Prostate gland (tissue), 2 donors: Measurements from ENCODE around the gene KANSL1. TPM values are rescaled to one million over a fixed set of nuclear protein-coding genes. Genes with fewer than 3 reads are reported as not detected.

Source experiments
- DNase-seq: peaks from one replicate; pipeline ENCODE4 v3.0.0-alpha.2; 2019; ENCODE audit warnings: low spot score
- H3K27ac ChIP-seq, 2 donors: fragments of 200-600 bp; sonication (generic); 2 replicates each; pipeline ENCODE4 v1.5.1; 2017 to 2019
- H3K27me3 ChIP-seq: fragments of 200-600 bp; sonication (generic); replicated peaks from 2 replicates; pipeline ENCODE4 v1.5.1; 2019; ENCODE audit not compliant: insufficient read depth
- H3K36me3 ChIP-seq, 2 donors: fragments of 200-600 bp; sonication (generic); 1 replicate in 1 of 2; 2 replicates in 1 of 2; pipeline versions ENCODE4 v1.5.1 to v1.8.1; 2017 to 2019
- H3K4me1 ChIP-seq: fragments of 200-600 bp; sonication (generic); replicated peaks from 2 replicates; pipeline ENCODE4 v1.5.1; 2019
- H3K4me3 ChIP-seq, 2 donors: fragments of 200-600 bp; sonication (generic); 2 replicates each; pipeline ENCODE4 v1.5.1; 2017 to 2019
- H3K9me3 ChIP-seq: fragments of 200-600 bp; sonication (generic); 2 replicates; pipeline ENCODE4 v1.5.1; 2017
- CTCF ChIP-seq, 4 experiments: fragments of 200-600 bp in 2 of 4; fragments of 450-650 bp in 2 of 4; sonication (generic) in 2 of 4; IDR thresholded peaks; 1 replicate in 3 of 4; 2 replicates in 1 of 4; pipeline ENCODE4 v1.5.1; 2016 to 2019; ENCODE audit warnings: antibody characterized with exemption in 4 of 4, mild to moderate bottlenecking in 2 of 4, moderate library complexity in 2 of 4
- POLR2A ChIP-seq: fragments of 450-650 bp; IDR thresholded peaks from one replicate; pipeline ENCODE4 v1.6.1; 2016; ENCODE audit warnings: antibody characterized with exemption, mild to moderate bottlenecking
- POLR2AphosphoS5 ChIP-seq: sonication (generic); formaldehyde crosslinking; IDR thresholded peaks from one replicate; pipeline ENCODE4 v1.6.1; 2017; ENCODE audit warnings: antibody characterized with exemption
- WGBS: methylation state at CpG from one replicate; pipeline ENCODE4 v1.1.5; 2018; 5-methylcytosine and 5-hydroxymethylcytosine counted together
- intact Hi-C: fragments of 100-400 bp; cut with DNase I; formaldehyde crosslinking; loops from one replicate; pipeline ENCODE4 v1.14.2; 2022
- total RNA-seq, 2 donors: library from RNA; depleted of rRNA; stranded (reverse); fragments of >200 nt; gene quantifications; one replicate each; pipeline ENCODE4 v1.1.0, GENCODE V29; 2016

The KANSL1 gene
- total RNA-seq, 2 donors from 2014 or later: 60.4 to 109 TPM

- intact Hi-C loops: loop anchor here (2.0 kb wide), 1 partner anchor 209 kb away; no protein-coding TSS in a partner anchor
Observed at GRCh38 chr17:46003907-46004748, 189.1 kb downstream of the KANSL1 start.

GRCh38 chr17:46002973-46003316 lies 190.3 kb downstream of the KANSL1 start:
- no peak for TF ChIP-seq POLR2A
- TF ChIP-seq CTCF (IDR thresholded peaks at IDR 0.05): no peak
- TF ChIP-seq POLR2AphosphoS5: no peak
- Histone ChIP-seq H3K36me3 (no peaks in the 10 kb centered on the region), H3K27ac (peak overlapping the region in 1 of 2 donors; percentile 73), H3K4me3 (no peak overlapping the region), H3K27me3 (no peaks in the 10 kb centered on the region), H3K4me1 (peaks cover 6% of the 10 kb centered on the region), H3K9me3 (no peaks in the 10 kb centered on the region)
- intact Hi-C loops: loop anchor here (2.0 kb wide), 1 partner anchor 210 kb away; no protein-coding TSS in a partner anchor
- 59% methylated on average over 7 of the region's 7 CpGs for WGBS
- no peak for DNase-seq

More at GRCh38 chr17:46003907-46004748, 189.1 kb downstream of the KANSL1 start:
- Histone ChIP-seq H3K4me1 (peaks cover 6% of the 10 kb centered on the region), H3K36me3 (no peaks in the 10 kb centered on the region), H3K4me3 (no peak overlapping the region), H3K9me3 (no peaks in the 10 kb centered on the region), H3K27ac (peak overlapping the region; percentile 50 to 73), H3K27me3 (no peaks in the 10 kb centered on the region)
- TF ChIP-seq POLR2AphosphoS5: peak; percentile 54
- no peak for TF ChIP-seq POLR2A
- peak; percentile 36 for DNase-seq
- 9% methylated on average over 6 of the region's 6 CpGs for WGBS

- no peaks in the 10 kb centered on the region for H3K9me3 ChIP-seq
- H3K27ac ChIP-seq: no peak overlapping the region
- H3K27me3 ChIP-seq: no peaks in the 10 kb centered on the region
- H3K4me3 ChIP-seq: no peak overlapping the region
- DNase-seq: peak; percentile 68
- TF ChIP-seq POLR2AphosphoS5 (peak; percentile 65), POLR2A (no peak), CTCF (IDR thresholded peaks at IDR 0.05) (peak; percentile 95 to 97 (median 96))
- H3K4me1 ChIP-seq: peaks cover 6% of the 10 kb centered on the region
- 24% methylated on average over 8 of the region's 8 CpGs for WGBS
- intact Hi-C loops: loop anchor here (2.0 kb wide), 1 partner anchor 210 kb away; no protein-coding TSS in a partner anchor
- H3K36me3 ChIP-seq: no peaks in the 10 kb centered on the region
Observed at GRCh38 chr17:46002311-46002972, 190.8 kb downstream of the KANSL1 start.

- no peak for TF ChIP-seq POLR2A
- TF ChIP-seq CTCF (IDR thresholded peaks at IDR 0.05): no peak
- TF ChIP-seq POLR2AphosphoS5: no peak
- Histone ChIP-seq H3K4me1 (peaks cover 6% of the 10 kb centered on the region), H3K9me3 (no peaks in the 10 kb centered on the region), H3K4me3 (no peak overlapping the region), H3K27me3 (no peaks in the 10 kb centered on the region), H3K27ac (no peak overlapping the region), H3K36me3 (no peaks in the 10 kb centered on the region)
- intact Hi-C loops: loop anchor here (2.0 kb wide), 1 partner anchor 211 kb away; no protein-coding TSS in a partner anchor
- no peak for DNase-seq
- WGBS: 72% methylated on average over 13 of the region's 13 CpGs
Observed at GRCh38 chr17:46001390-46002310, 191.6 kb downstream of the KANSL1 start.

- H3K27me3 ChIP-seq: no peaks in the 10 kb centered on the region
- 48% methylated on average over 2 of the region's 2 CpGs for WGBS
- intact Hi-C loops: no loop called here
Observed at GRCh38 chr17:46000757-46001156, 192.5 kb downstream of the KANSL1 start.

More at GRCh38 chr17:46000757-46001156, 192.5 kb downstream of the KANSL1 start:
- Histone ChIP-seq H3K9me3 (no peaks in the 10 kb centered on the region), H3K36me3 (no peaks in the 10 kb centered on the region), H3K4me1 (peaks cover 6% of the 10 kb centered on the region), H3K4me3 (no peak overlapping the region), H3K27ac (no peak overlapping the region)
- TF ChIP-seq POLR2AphosphoS5 (no peak), POLR2A (no peak), CTCF (IDR thresholded peaks at IDR 0.05) (no peak)
- DNase-seq: no peak
